GM12878 (cell line): Measurements from ENCODE around the gene EIF3B. TPM values are rescaled to one million over a fixed set of nuclear protein-coding genes. Genes with fewer than 3 reads are reported as not detected.

Experiments
- ATAC-seq: fragments of 200-7000 bp; cut with Tn5 transposase; 3 replicates; pipeline ENCODE4 v1.9.1; 2020; ENCODE audit warnings: mild to moderate bottlenecking, moderate library complexity
- BruUV-seq: library from RNA; stranded (reverse); fragments of 400-500 nt; replicated peaks from 2 replicates; lab custom pipeline; 2021; lab: Mats Ljungman, UMichigan
- CTCF ChIA-PET: fragments of 300-600 bp; sonication (Branson Sonifier 250); formaldehyde crosslinking; extraction: SDS; loops from one replicate; lab custom pipeline; 2021; ENCODE audit warnings: inconsistent platforms; lab: Yijun Ruan, JAX
- POLR2A ChIA-PET: fragments of 350-600 bp; formaldehyde crosslinking; extraction: SDS; loops from one replicate; lab custom pipeline; 2021; ENCODE audit warnings: inconsistent platforms; lab: Charles Lee
- RAD21 ChIA-PET: fragments of 300-600 bp; sonication (Branson Sonifier 250); formaldehyde crosslinking; loops from one replicate; lab custom pipeline; 2023; ENCODE audit warnings: antibody characterized with exemption; ENCODE audit not compliant: unreplicated experiment; lab: Charles Lee
- SMC1A ChIA-PET: fragments of 300-600 bp; sonication (Branson Sonifier 250); formaldehyde crosslinking; loops from one replicate; lab custom pipeline; 2023; ENCODE audit not compliant: unreplicated experiment, uncharacterized antibody; lab: Charles Lee
- DNase-seq: peaks from one replicate; pipeline ENCODE4 v3.0.0-alpha.2; 2011; ENCODE audit warnings: low read depth, low spot score
- FAIRE-seq: peaks from 3 replicates; lab custom pipeline; 2011; peaks lifted over from hg19 to GRCh38; lab: Jason Lieb, UNC
- H2AFZ ChIP-seq: 2 replicates; pipeline ENCODE4 v1.6.0; 2011; ENCODE audit warnings: low read depth, low read length, control low read depth; ENCODE audit not compliant: control insufficient read depth
- H3K27ac ChIP-seq: 2 replicates; pipeline ENCODE4 v1.5.1; 2011; ENCODE audit warnings: control low read depth; ENCODE audit not compliant: control insufficient read depth, insufficient read depth
- H3K27me3 ChIP-seq, 2 experiments: replicated peaks in 1 of 2; 2 replicates each; pipeline versions ENCODE4 v1.6.0 to v1.6.1; 2011; ENCODE audit warnings: low read length in 1 of 2; ENCODE audit not compliant: control insufficient read depth in 2 of 2, insufficient read depth in 2 of 2
- H3K36me3 ChIP-seq, 2 experiments: 2 replicates each; pipeline ENCODE4 v1.5.1; 2011; ENCODE audit warnings: low read length in 1 of 2; ENCODE audit not compliant: control insufficient read depth in 2 of 2, insufficient read depth in 2 of 2
- H3K4me1 ChIP-seq: 2 replicates; pipeline ENCODE4 v1.6.1; 2011; ENCODE audit warnings: mild to moderate bottlenecking, low read length, moderate library complexity, mixed read lengths; ENCODE audit not compliant: control insufficient read depth, insufficient read depth
- H3K4me2 ChIP-seq: 2 replicates; pipeline ENCODE4 v1.6.0; 2011; ENCODE audit warnings: control low read depth; ENCODE audit not compliant: control insufficient read depth, insufficient read depth
- H3K4me3 ChIP-seq: fragments of 200-600 bp; sonication (generic); 2 replicates; pipeline ENCODE4 v1.5.1; 2016
- H3K79me2 ChIP-seq: 2 replicates; pipeline ENCODE4 v1.6.0; 2011; ENCODE audit warnings: low read length; ENCODE audit not compliant: control insufficient read depth, insufficient read depth
- H3K9ac ChIP-seq: 2 replicates; pipeline ENCODE4 v1.8.0; 2011; ENCODE audit warnings: low read length, control low read depth, mixed read lengths; ENCODE audit not compliant: control insufficient read depth, insufficient read depth
- H3K9me3 ChIP-seq: replicated peaks from 3 replicates; pipeline ENCODE4 v1.5.1; 2011; ENCODE audit warnings: mild to moderate bottlenecking, low read length; ENCODE audit not compliant: control insufficient read depth, insufficient read depth
- H4K20me1 ChIP-seq: 2 replicates; pipeline ENCODE4 v1.6.0; 2011; ENCODE audit not compliant: control insufficient read depth, insufficient read depth
- ATF2 ChIP-seq: IDR thresholded peaks from 2 replicates; pipeline ENCODE4 v1.6.1; 2012; ENCODE audit warnings: low read length, inconsistent platforms
- CEBPB ChIP-seq, 2 experiments: fragments of 150-350 bp in 1 of 2; IDR thresholded peaks; 2 replicates each; pipeline ENCODE4 v1.6.1; 2012 to 2014; ENCODE audit warnings: low read depth in 2 of 2, low read length in 2 of 2, borderline replicate concordance in 1 of 2, inconsistent platforms in 1 of 2
- CTCF ChIP-seq, 3 experiments: IDR thresholded peaks in 2 of 3; conservative IDR thresholded peaks in 1 of 3; 2 replicates each; pipeline ENCODE4 v1.5.1; 2011; ENCODE audit warnings: low read depth in 3 of 3, low read length in 3 of 3, mild to moderate bottlenecking in 3 of 3, control low read depth in 2 of 3, moderate library complexity in 2 of 3, inconsistent platforms in 1 of 3, mixed read lengths in 1 of 3; ENCODE audit not compliant: control insufficient read depth in 2 of 3, insufficient read depth in 1 of 3; ENCODE audit errors: extremely low read depth in 1 of 3
- DPF2 ChIP-seq: fragments of 450-650 bp; IDR thresholded peaks from 2 replicates; pipeline ENCODE4 v1.6.1; 2017; ENCODE audit warnings: mild to moderate bottlenecking
- EZH2 ChIP-seq: IDR thresholded peaks from 2 replicates; pipeline ENCODE4 v1.6.1; 2012; ENCODE audit warnings: low read depth, mild to moderate bottlenecking, control low read depth, inconsistent platforms, low read length, borderline replicate concordance; ENCODE audit not compliant: control insufficient read depth
- JUND ChIP-seq: IDR thresholded peaks from 2 replicates; pipeline ENCODE4 v1.6.1; 2012; ENCODE audit warnings: low read depth, mild to moderate bottlenecking, low read length, improper control_type of control experiment, moderate library complexity
- KLF5 ChIP-seq: fragments of 450-650 bp; IDR thresholded peaks from 2 replicates; pipeline ENCODE4 v1.6.1; 2014; ENCODE audit warnings: mild to moderate bottlenecking; ENCODE audit not compliant: partially characterized antibody
- MEF2A ChIP-seq: IDR thresholded peaks from 2 replicates; pipeline ENCODE4 v1.6.1; 2011; ENCODE audit warnings: low read depth, mild to moderate bottlenecking, low read length, moderate library complexity; ENCODE audit not compliant: insufficient read depth
- NRF1 ChIP-seq: conservative IDR thresholded peaks from 2 replicates; pipeline ENCODE4 v1.6.1; 2011; ENCODE audit warnings: mild to moderate bottlenecking, low read depth, low read length, improper control_type of control experiment
- PAX5 ChIP-seq: IDR thresholded peaks from 2 replicates; pipeline ENCODE4 v1.6.1; 2011; ENCODE audit warnings: low read depth, low read length, borderline replicate concordance
- PAX8 ChIP-seq: fragments of 450-650 bp; IDR thresholded peaks from 2 replicates; pipeline ENCODE4 v1.6.1; 2017; ENCODE audit warnings: mild to moderate bottlenecking, moderate library complexity
- POLR2A ChIP-seq: IDR thresholded peaks from 2 replicates; pipeline ENCODE4 v1.6.1; 2011; ENCODE audit warnings: low read depth, mild to moderate bottlenecking, low read length
- POU2F2 ChIP-seq: IDR thresholded peaks from 3 replicates; pipeline ENCODE4 v1.6.1; 2011; ENCODE audit warnings: low read depth, mild to moderate bottlenecking, low read length, borderline replicate concordance
- RAD21 ChIP-seq: IDR thresholded peaks from 2 replicates; pipeline ENCODE4 v1.6.1; 2011; ENCODE audit warnings: mild to moderate bottlenecking, low read depth, low read length, moderate library complexity; ENCODE audit not compliant: insufficient read depth
- RFX5 ChIP-seq: IDR thresholded peaks from 2 replicates; pipeline ENCODE4 v1.6.1; 2011; ENCODE audit warnings: low read depth, low read length, improper control_type of control experiment
- SPI1 ChIP-seq: IDR thresholded peaks from 2 replicates; pipeline ENCODE4 v1.6.1; 2011; ENCODE audit warnings: low read depth, mild to moderate bottlenecking, low read length, moderate library complexity, borderline replicate concordance; ENCODE audit not compliant: insufficient read depth
- TCF7 ChIP-seq: IDR thresholded peaks from 2 replicates; pipeline ENCODE4 v1.6.1; 2014; ENCODE audit warnings: antibody characterized with exemption, borderline replicate concordance
- ZNF384 ChIP-seq: IDR thresholded peaks from 2 replicates; pipeline ENCODE4 v1.6.1; 2012; ENCODE audit warnings: low read depth, mild to moderate bottlenecking, low read length, improper control_type of control experiment, borderline replicate concordance
- WGBS: methylation state at CpG from one replicate; pipeline ENCODE4 v1.1.6; 2016; ENCODE audit warnings: low lambda C conversion rate; ENCODE audit not compliant: insufficient replicate concordance, insufficient coverage; ENCODE audit errors: missing lambda C conversion rate; 5-methylcytosine and 5-hydroxymethylcytosine counted together
- in situ Hi-C: fragments of 300-500 bp; cut with MboI; formaldehyde crosslinking; loops from 9 replicates; pipeline ENCODE4 v1.14.3; 2018; ENCODE audit warnings: mixed read lengths
- intact Hi-C: fragments of 100-400 bp; cut with micrococcal nuclease; formaldehyde crosslinking; loops from one replicate; pipeline ENCODE4 v1.14.2; 2022; ENCODE audit not compliant: unreplicated experiment
- polyA plus RNA-seq, 11 experiments: library from polyadenylated mRNA; depleted of rRNA in 4 of 11; unstranded in 6 of 11; stranded (reverse) in 5 of 11; fragments of >200 nt; fragmentation: Nextera tagmentation in 4 of 11; fragmentation: Illumina TruSeq in 1 of 11; extraction: Ambion mirVana in 4 of 11; extraction: Trizol in 1 of 11; gene quantifications; 1 replicate in 1 of 11; 2 replicates in 10 of 11; pipeline versions ENCODE4 v1.2.1 to v1.2.3, GENCODE V29; 2011 to 2016; ENCODE audit warnings: inconsistent platforms in 2 of 11, missing spikeins in 2 of 11, low read depth in 1 of 11
- total RNA-seq, 4 experiments: library from RNA; depleted of rRNA in 3 of 4; stranded (reverse); fragments of >200 nt in 3 of 4; fragmentation: Illumina TruSeq in 1 of 4; extraction: Trizol in 1 of 4; gene quantifications; 2 replicates each; pipeline versions ENCODE4 v1.2.1 to v1.2.3, GENCODE V29; 2013 to 2021

Gene EIF3B
- total and polyA plus RNA-seq, 10 of the 15 experiments (the other 5 are each of a cell fraction or from before 2014, with no cell fraction given), result 17.6 to 275 (median 153) TPM

GRCh38 chr7:2314209-2314955 is 40.2 kb upstream of the EIF3B start, which contains the start of gene SNX8:
TSS of gene SNX8 (minus strand) at chr7:2314441. CDS start at chr7:2314421, 20 bp downstream.
- peak; percentile 52 for FAIRE-seq
- peak within 1 kb of the TSS; percentile 71 for H3K9ac ChIP-seq
- peak; percentile 77 for ATAC-seq
- no TSS peak for BruUV-seq
- peak within 1 kb of the TSS; percentile 99 for H3K4me3 ChIP-seq
- H2AFZ ChIP-seq, result peak within 1 kb of the TSS; percentile 68
- peaks cover 0 to 5% of the 10 kb centered on the region in 2 experiments; a peak in 1 of 4 replicates for H3K36me3 ChIP-seq
- H3K4me1 ChIP-seq, result peaks cover 17% of the 10 kb centered on the region
- peak within 1 kb of the TSS; percentile 87 for H3K4me2 ChIP-seq
- ChIA-PET POLR2A (interaction anchor here (0.6 to 2.6 kb wide), 5 partner anchors 14 to 532 kb away, joined by 3 to 16 read pairs (median 7); no protein-coding TSS in a partner anchor), CTCF (interaction anchor here (0.7 to 1.1 kb wide), 2 partner anchors 53 to 77 kb away, joined by 3 read pairs; no protein-coding TSS in a partner anchor), RAD21 (interaction anchor here (1.4 to 4.6 kb wide), 3 partner anchors 15 to 77 kb away, joined by 4 to 28 read pairs (median 10); no protein-coding TSS in a partner anchor), SMC1A (interaction anchor here (1.0 to 2.8 kb wide), 4 partner anchors 14 to 74 kb away, joined by 3 to 11 read pairs (median 4); no protein-coding TSS in a partner anchor)
- peaks cover 43% of the 10 kb centered on the region for H3K79me2 ChIP-seq
- intact Hi-C loops, result loop anchor here (2.0 to 5.0 kb wide), 2 partner anchors 40 to 72 kb away; partner anchors contain the start of genes EIF3B, MRM2 and NUDT1
- no peaks in the 10 kb centered on the region; the same call in 2 of the 3 replicates for H3K9me3 ChIP-seq
- no peak for DNase-seq
- no peaks in the 10 kb centered on the region for H3K27me3 ChIP-seq
- H4K20me1 ChIP-seq, result no peaks in the 10 kb centered on the region
- H3K27ac ChIP-seq, result peak within 1 kb of the TSS; percentile 92
- WGBS, result 1% methylated on average over 51 of the region's 78 CpGs
- in situ Hi-C loops, result no loop called here
- TF ChIP-seq PAX5 (no peak), NRF1 (peak; percentile 54), CTCF (IDR thresholded peaks at IDR 0.05 in 2 of 3, conservative IDR thresholded peaks at IDR 0.05 in 1 of 3; ENCODE audit: control insufficient read depth in 2 of 3, extremely low read depth in 1 of 3, insufficient read depth in 1 of 3, low read depth in 3 of 3, low read length in 3 of 3) (no peak), EZH2 (no peak), RFX5 (no peak), MEF2A (no peak), ATF2 (no peak), SPI1 (peak; percentile 89; the same call in 1 of the 2 replicates), POLR2A (peak; percentile 88), TCF7 (no peak), DPF2 (peak; percentile 76), JUND (no peak), CEBPB (IDR thresholded peaks at IDR 0.05; ENCODE audit: borderline replicate concordance in 1 of 2, low read depth in 2 of 2, low read length in 2 of 2) (0 out of 4 replicates have a peak, but pooled peaks of 1 of the 2 experiments have one; percentile 19), ZNF384 (no peak), PAX8 (no peak), POU2F2 (0 out of 3 replicates have a peak, but pooled peaks have one; percentile 38), RAD21 (no peak), KLF5 (no peak)
